Loucy (cell line): Measurements from ENCODE around the gene AZI2.

Experiments
- H2AFZ ChIP-seq: fragments of 200-600 bp; sonication (generic); 2 replicates; pipeline ENCODE4 v1.6.0; 2016; ENCODE audit warnings: antibody characterized with exemption, mild to moderate bottlenecking, low read length, moderate library complexity
- H3F3A ChIP-seq: fragments of 200-600 bp; 2 replicates; pipeline ENCODE4 v1.6.0; 2016; ENCODE audit warnings: antibody characterized with exemption, low read depth, mild to moderate bottlenecking
- H3K27me3 ChIP-seq: fragments of 200-600 bp; sonication (generic); 2 replicates; pipeline ENCODE4 v1.6.1; 2014; ENCODE audit warnings: low read length, mild to moderate bottlenecking; ENCODE audit not compliant: insufficient read depth, poor library complexity, severe bottlenecking
- H3K36me3 ChIP-seq: fragments of 200-600 bp; sonication (generic); 2 replicates; pipeline ENCODE4 v1.6.1; 2016; ENCODE audit warnings: low read length; ENCODE audit not compliant: insufficient read depth
- H3K4me1 ChIP-seq: fragments of 200-600 bp; sonication (generic); 2 replicates; pipeline ENCODE4 v1.5.1; 2014; ENCODE audit warnings: low read length, mild to moderate bottlenecking; ENCODE audit not compliant: insufficient read depth, poor library complexity, severe bottlenecking
- H3K4me2 ChIP-seq: fragments of 200-600 bp; sonication (generic); 2 replicates; pipeline ENCODE4 v1.6.0; 2014; ENCODE audit warnings: antibody characterized with exemption, low read length, low read depth, mild to moderate bottlenecking; ENCODE audit not compliant: poor library complexity, severe bottlenecking
- H3K4me3 ChIP-seq: fragments of 200-600 bp; sonication (generic); 2 replicates; pipeline ENCODE4 v1.5.1; 2014; ENCODE audit warnings: low read length, mild to moderate bottlenecking, mixed read lengths; ENCODE audit not compliant: poor library complexity, severe bottlenecking
- H3K79me2 ChIP-seq: fragments of 200-600 bp; sonication (generic); 2 replicates; pipeline ENCODE4 v1.6.1; 2014; ENCODE audit warnings: low read length; ENCODE audit not compliant: insufficient read depth
- H3K9ac ChIP-seq: fragments of 200-600 bp; sonication (generic); 2 replicates; pipeline ENCODE4 v1.6.0; 2014; ENCODE audit warnings: mild to moderate bottlenecking, low read depth, low read length, moderate library complexity; ENCODE audit not compliant: poor library complexity, severe bottlenecking
- H3K9me2 ChIP-seq: fragments of 200-600 bp; sonication (generic); replicated peaks from 2 replicates; pipeline ENCODE4 v1.6.1; 2016; ENCODE audit warnings: low read depth, low read length, mixed read lengths
- H3K9me3 ChIP-seq: fragments of 200-600 bp; sonication (generic); 2 replicates; pipeline ENCODE4 v1.6.1; 2014; ENCODE audit warnings: mild to moderate bottlenecking, antibody characterized with exemption, low read length, low read depth; ENCODE audit not compliant: insufficient read depth
- H4K20me1 ChIP-seq: fragments of 200-600 bp; sonication (generic); 2 replicates; pipeline ENCODE4 v1.6.0; 2014; ENCODE audit warnings: antibody characterized with exemption, low read length, mild to moderate bottlenecking; ENCODE audit not compliant: insufficient read depth, poor library complexity, severe bottlenecking
- CTCF ChIP-seq: fragments of 200-600 bp; sonication (generic); conservative IDR thresholded peaks from 2 replicates; pipeline ENCODE4 v1.5.1; 2014; ENCODE audit warnings: mild to moderate bottlenecking, antibody characterized with exemption, low read length
- EZH2phosphoT487 ChIP-seq: fragments of 200-600 bp; IDR thresholded peaks from 2 replicates; pipeline ENCODE4 v1.6.1; 2018; ENCODE audit warnings: antibody characterized with exemption, mild to moderate bottlenecking, moderate library complexity, borderline replicate concordance

AZI2 gene

GRCh38 chr3:28294667-28295413 is 53.8 kb downstream of the AZI2 start:
- TF ChIP-seq CTCF (no peak), EZH2phosphoT487 (no peak)
- peak overlapping the region; percentile 49 for H3K4me3 ChIP-seq
- no peaks in the 10 kb centered on the region for H3K27me3 ChIP-seq
- no peaks in the 10 kb centered on the region for H3K79me2 ChIP-seq
- H3K4me1 ChIP-seq = peaks cover 14% of the 10 kb centered on the region
- H4K20me1 ChIP-seq = no peaks in the 10 kb centered on the region
- H3K4me2 ChIP-seq = peak overlapping the region; percentile 58
- no peak overlapping the region for H3K9ac ChIP-seq
- peaks cover 7% of the 10 kb centered on the region; the same call in 1 of the 2 replicates for H3K36me3 ChIP-seq
- no peaks in the 10 kb centered on the region for H3K9me3 ChIP-seq
- H3K9me2 ChIP-seq = no peaks in the 10 kb centered on the region
- no peak overlapping the region for H2AFZ ChIP-seq
- H3F3A ChIP-seq = no peaks in the 10 kb centered on the region

DNA sequence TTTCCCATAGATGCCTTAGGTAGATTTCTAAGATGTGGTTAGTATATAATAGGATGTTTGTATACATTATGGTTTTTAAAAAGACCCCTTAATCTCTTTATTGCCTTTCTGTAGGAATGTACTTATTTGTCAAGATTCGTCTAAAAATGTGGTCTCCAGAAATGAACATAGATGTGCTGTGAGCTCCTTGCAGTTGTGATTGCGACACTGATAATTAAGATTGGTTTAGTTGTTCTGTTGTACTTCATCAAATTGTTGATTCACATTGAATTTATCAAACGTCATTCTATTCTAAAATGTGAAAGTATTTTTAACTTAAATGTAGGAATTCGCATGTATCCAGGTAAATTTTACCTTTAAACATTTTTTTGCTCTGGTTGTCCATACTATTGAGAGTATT is 56.0 kb downstream of the AZI2 start:
- Histone ChIP-seq H3F3A (no peaks in the 10 kb centered on the region), H3K36me3 (peaks cover 7% of the 10 kb centered on the region; the same call in 1 of the 2 replicates), H3K9me3 (no peaks in the 10 kb centered on the region), H4K20me1 (no peaks in the 10 kb centered on the region), H3K4me3 (no peak overlapping the region), H3K79me2 (no peaks in the 10 kb centered on the region), H3K9me2 (no peaks in the 10 kb centered on the region), H3K4me2 (no peak overlapping the region), H3K4me1 (peaks cover 14% of the 10 kb centered on the region), H2AFZ (no peak overlapping the region), H3K27me3 (no peaks in the 10 kb centered on the region), H3K9ac (no peak overlapping the region)
- no peak for TF ChIP-seq EZH2phosphoT487
- no peak for TF ChIP-seq CTCF

- Histone ChIP-seq H3K9me2 (no peaks in the 10 kb centered on the region), H3K9me3 (no peaks in the 10 kb centered on the region), H3K4me2 (no peak overlapping the region), H3F3A (no peaks in the 10 kb centered on the region), H4K20me1 (no peaks in the 10 kb centered on the region), H2AFZ (no peak overlapping the region), H3K4me1 (peaks cover 19% of the 10 kb centered on the region), H3K79me2 (no peaks in the 10 kb centered on the region), H3K27me3 (no peaks in the 10 kb centered on the region), H3K36me3 (peaks cover 7% of the 10 kb centered on the region; the same call in 1 of the 2 replicates), H3K4me3 (no peak overlapping the region), H3K9ac (no peak overlapping the region)
- no peak for TF ChIP-seq EZH2phosphoT487
- no peak for TF ChIP-seq CTCF
Measured at GRCh38 chr3:28291577-28291976, 57.0 kb downstream of the AZI2 start.
